ENCODE results near the gene ELF3. TPM values are rescaled to one million over a fixed set of nuclear protein-coding genes. Genes with fewer than 3 reads are reported as not detected.
"Not testable (repeated sequence)": the region's sequence is repeated elsewhere in the genome, so short reads cannot be mapped to it uniquely, and the experiment has no call there.

The ELF3 gene
- 8.9 and 39.4 TPM in 2 replicates for total RNA-seq (2014; rRNA removed; shearing (Covaris generic))

DNA sequence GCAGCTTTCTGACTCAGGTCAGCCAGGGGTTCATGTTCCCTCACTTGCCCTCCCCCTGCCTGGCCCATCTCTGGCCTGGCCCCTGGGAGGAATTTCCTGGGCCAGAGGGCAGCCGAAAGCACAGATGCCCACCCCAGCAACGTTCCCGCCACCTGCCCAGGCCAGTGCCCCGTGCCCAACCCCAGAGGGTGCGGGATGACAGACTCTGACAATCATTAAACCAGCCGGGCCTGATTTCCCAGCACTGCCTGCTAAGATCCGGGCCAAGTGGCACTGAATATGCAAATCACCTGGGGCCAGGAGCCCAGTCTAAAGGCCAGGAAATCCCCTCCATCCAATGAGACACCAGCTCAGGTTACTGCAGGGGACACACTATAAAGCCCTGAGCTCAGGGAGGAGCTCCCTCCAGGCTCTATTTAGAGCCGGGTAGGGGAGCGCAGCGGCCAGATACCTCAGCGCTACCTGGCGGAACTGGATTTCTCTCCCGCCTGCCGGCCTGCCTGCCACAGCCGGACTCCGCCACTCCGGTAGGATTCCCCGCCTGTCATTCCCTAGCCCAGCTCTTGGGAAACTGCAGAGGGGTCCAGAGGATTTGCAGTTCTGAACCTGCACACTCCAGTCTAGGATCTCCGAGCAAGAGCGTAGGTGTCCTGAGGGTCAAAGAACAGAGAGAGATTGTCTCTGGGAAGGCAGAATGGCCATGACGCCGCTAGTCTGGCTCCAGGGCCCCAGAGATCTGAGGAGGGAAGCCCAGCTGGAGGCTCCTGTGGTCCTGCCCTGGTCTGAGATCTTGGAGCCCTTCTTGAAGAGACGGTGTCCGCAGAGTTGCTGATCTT, at the start of gene ELF3:
Gene ELF3, plus strand, starts transcription at position 408 of the 836 bp plus-strand sequence. CDS start 550 bp downstream, outside the sequence.
- peak; percentile 76 for DNase-seq (ENCODE audit: low spot score)

DNA sequence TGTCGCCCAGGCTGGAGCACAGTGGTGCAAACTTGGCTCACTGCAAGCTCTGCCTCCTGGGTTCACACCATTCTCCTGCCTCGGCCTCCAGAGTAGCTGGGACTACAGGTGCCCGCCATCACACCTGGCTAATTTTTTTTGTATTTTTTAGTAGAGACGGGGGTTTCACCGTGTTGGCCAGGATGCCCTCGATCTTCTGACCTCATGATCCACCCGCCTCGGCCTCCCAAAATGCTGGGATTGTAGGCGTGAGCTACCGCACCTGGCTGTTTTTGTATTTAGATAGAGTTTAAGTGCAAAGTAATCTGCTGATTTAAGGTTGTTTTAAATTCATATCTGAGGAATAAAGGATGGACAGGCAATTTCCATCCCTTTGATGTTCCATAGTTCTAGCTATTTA, 48.0 kb upstream of the ELF3 start:
- not testable (repeated sequence) for DNase-seq (ENCODE audit: low spot score)

DNA sequence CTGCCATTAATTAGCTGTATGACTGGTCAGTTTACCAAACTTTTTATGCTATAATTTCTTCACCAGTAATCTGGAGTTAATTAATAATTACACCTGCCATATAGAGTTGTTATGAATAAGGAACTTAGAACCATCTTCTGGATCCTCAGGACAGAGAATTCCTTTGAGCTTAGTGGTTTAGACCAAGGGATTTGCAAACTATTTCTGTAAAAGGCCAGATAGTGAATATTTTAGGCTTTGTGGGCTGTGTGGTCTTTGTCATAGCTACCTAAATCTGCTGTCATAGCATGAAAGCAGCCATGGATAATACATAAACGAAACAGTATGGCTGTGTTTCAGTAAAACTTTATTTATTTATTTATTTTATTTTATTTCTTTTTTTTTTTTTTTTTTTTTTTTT, 46.1 kb upstream of the ELF3 start:
- no peak for DNase-seq (ENCODE audit: low spot score)

DNA sequence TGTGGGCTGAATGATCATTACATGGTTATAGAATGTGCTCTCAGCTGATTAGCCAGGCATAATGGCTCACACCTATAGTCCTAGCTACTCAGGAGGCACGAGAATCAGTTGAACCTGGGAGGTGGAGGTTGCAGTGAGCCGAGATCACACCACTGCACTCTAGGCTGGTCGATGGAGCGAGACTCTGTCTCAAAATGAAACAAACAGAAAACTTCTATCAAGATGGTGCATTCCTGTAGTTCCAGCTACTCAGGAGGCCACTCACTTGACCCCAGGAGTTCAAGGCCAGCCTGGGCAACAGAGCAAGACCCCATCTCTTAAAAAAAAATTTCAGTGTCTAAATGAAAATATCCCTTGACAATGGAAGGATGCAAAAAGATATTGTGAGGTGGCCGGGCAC, 44.2 kb upstream of the ELF3 start:
- no peak for DNase-seq (ENCODE audit: low spot score)

DNA sequence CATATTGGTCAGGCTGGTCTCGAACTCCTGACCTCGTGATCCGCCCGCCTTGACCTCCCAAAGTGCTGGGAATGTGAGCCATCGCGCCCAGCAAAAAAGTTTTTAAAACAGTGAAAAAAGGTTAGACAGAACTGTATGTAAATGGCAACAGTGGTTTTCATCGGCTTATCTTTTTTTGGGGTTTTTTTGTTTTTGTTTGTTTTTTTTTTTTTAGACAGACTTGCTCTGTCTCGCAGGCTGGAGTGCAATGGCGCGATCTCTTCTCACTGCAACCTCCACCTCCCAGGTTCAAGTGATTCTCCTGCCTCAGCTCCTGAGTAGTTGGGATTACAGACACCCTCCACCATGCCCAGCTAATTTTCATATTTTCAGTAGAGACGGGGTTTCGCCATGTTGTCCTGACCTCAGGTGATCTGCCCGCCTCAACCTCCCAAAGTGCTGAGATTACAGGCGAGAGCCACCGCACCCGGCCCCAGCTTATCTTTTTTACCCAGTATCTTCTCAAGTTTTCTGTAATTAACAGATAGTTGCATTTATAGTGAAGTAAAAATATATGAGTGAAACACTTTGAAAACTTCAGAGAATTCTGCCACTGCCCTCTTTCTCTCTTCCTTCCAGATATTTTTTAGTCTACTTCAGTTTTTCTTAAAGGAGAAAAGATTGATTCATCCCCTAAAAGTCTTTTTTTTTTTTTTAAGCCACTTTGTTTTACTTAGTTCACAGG, 42.0 kb upstream of the ELF3 start:
- no peak for DNase-seq (ENCODE audit: low spot score)

DNA sequence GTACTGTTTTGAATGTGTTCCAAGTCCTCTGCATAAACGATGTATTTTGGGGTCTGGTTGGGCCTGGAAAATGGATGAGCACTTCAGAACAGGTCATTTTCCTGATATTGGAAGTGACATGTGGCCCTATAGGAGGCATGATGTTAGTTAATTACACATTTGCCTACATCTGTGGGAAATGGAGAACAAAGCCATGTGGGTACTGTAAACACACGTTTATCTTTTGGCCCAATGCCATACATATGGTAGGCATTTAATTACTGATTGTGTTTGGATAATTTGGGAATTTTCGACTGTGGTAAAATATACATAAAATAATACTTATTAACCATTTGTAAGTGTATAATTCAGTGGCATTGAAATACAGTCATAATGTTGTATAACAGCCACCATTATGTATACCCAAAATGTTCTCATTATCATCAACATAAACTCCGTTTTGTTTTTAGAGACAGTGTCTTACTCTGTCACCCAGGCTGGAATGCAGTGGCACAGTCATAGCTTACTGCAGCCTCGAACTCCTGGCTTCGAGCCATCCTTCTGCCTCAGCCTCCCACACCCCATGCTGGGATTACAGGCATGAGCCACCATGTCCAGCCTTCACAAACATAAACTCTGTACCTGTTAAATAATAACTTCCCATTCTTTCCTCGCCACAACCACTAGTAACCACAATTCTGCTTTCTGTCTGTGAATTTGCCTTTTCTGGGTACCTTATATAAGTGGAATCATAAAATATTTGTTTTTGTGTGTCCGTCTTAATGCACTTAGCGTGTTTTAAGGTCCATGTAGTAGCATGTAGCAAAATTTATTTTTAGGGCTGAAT, 39.8 kb upstream of the ELF3 start:
- DNase-seq (ENCODE audit: low spot score): no peak

DNA sequence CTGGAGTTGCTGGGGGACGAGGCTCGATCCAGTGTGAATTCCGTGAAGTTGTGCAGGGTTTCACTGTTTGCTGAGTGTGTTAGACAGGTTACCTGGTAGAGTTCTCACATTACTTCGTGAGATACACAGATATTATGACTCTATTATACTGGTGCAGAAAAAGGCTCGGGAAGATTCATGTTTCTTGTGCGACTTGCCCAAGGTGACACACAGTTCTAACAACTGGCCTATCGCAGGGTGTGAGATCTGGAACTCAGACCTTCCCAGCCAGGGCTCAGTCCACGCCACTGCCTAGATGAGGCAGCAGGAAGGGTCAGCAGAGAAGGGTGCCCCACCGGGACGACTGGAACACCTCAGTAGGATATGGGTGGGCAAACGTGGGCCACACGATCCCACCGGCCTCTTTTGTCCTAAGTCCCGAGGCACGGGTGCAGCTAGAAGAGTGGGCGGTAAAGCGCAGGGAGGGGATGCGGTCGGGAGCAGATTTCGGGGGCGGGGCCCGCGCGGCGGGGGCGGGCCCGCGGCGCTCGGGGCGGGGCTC, 28.2 kb upstream of the ELF3 start:
- DNase-seq (ENCODE audit: low spot score): peak; percentile 13

DNA sequence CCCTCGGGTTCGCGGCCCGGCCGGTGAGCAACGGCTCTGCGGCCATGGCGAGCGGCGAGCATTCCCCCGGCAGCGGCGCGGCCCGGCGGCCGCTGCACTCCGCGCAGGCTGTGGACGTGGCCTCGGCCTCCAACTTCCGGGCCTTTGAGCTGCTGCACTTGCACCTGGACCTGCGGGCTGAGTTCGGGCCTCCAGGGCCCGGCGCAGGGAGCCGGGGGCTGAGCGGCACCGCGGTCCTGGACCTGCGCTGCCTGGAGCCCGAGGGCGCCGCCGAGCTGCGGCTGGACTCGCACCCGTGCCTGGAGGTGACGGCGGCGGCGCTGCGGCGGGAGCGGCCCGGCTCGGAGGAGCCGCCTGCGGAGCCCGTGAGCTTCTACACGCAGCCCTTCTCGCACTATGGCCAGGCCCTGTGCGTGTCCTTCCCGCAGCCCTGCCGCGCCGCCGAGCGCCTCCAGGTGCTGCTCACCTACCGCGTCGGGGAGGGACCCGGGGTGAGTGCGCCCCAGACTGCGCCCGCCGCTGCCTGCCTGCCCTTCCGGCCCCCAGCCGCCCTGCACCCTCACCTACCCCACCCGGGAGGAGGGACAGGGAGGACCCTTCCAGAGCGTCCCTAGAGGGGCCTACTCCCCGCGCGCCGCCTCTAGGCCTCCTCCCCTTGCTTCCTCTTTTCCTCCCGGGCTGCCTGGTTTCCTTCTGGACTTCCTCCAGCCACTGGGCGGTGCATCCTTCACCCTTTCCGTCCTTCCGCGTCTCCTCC, 27.6 kb upstream of the ELF3 start, which contains the start of gene RNPEP:
Gene RNPEP, plus strand, starts transcription at position 26 of the 757 bp plus-strand sequence. Its CDS starts 19 bp downstream, at position 45.
- DNase-seq (ENCODE audit: low spot score): peak; percentile 87

DNA sequence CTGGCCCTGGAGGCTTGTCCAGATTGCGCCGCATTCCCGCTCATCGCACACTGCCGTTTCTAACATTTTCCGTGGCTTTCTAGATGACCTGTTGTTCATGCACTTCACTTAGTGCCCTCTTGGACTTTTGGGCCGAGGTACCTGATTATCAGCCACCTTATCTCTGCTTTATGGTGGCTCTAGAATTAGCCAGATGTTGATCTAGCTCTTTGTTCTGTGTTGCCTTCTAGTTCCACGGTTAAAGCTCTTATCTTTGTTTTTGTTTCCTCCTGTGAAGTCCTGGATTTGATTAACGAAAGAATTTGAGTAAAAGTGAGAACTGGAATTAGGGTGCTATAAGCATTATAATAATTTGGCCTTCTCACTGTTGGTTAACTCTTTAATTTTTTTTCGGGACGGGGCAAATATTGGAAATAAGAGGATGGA, 27.0 kb upstream of the ELF3 start:
- no peak for DNase-seq (ENCODE audit: low spot score)

DNA sequence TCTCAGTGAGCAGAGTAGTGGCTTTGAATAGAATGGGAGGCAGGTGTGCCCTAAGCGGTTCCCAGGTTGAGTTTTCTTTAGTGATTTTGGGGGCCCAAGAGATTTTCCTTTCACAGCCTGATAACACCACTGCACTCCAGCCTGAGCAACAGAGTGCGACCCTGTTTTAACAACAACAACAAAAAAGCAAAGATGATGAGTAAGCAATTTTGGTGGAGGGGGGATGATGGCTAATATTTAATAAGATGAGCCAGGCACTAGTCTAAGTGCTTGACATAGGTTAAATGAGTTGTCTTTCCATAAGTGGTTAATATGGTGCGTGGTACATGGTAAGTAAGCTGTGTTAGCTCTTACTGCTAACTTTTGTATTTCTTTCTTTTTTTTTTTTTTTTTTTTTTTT, 25.9 kb upstream of the ELF3 start:
- no peak for DNase-seq (ENCODE audit: low spot score)

DNA sequence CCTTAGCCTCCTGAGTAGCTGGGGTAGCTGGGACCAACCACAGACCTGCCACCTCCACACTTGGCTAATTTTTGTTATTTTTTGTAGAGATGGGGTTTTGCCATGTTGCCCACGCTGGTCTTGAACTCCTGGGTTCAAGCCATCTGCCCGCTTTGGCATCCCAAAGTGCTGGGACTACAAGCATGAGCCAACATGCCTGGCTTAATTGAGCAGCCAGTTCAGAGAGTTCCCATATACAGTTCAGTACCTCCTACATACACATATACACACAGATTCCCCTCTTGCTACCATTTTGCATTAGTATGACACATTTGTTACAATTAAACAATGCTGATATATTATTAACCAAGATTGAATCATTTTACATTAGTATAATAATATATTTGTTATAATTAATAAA, 25.0 kb upstream of the ELF3 start:
- no peak for DNase-seq (ENCODE audit: low spot score)

DNA sequence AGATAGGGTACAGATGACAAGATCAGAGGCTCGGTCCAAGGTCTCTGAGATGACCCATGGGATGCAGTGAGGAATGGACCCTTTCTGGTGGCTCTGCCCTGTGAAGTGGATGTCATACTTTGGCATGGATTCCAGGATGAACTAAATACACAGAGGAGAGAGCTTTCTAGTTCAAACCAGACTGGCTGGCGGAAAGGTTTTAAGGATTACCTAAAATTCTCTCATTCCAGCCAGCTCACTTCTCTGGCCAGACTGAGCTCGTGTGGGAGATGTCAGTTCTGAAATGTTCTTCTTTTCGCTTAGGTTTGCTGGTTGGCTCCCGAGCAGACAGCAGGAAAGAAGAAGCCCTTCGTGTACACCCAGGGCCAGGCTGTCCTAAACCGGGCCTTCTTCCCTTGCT, 21.8 kb upstream of the ELF3 start:
- DNase-seq (ENCODE audit: low spot score): no peak

DNA sequence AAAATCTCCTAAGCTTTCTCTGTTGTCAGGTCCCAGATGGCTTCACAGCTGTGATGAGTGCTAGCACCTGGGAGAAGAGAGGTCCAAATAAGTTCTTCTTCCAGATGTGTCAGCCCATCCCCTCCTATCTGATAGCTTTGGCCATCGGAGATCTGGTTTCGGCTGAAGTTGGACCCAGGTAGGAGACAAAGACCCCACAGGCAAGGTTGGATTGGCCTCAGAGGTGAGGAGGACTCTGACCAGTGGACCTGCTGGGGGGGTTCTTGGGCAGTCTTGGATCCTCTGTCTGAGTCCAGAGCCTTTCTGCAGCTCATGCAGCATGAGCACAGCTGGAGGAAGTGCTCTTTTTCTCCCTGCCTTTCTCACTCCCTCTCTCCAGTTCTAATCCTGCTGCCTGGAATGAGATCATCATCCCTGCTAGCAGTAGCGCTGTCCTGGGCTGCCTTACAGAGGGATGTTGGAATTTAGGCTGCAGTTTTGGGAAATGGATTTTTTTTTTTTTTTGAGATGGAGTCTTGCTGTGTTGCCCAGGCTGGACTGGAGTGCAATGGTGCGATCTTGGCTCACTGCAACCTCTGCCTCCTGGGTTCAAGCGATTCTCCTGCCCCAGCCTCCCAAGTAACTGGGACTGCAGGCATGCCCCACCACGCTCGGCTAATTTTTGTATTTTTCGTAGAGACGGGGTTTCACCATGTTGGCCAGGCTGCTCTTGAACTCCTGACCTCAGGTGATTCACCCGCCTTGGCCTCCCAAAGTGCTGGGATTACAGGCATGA, 20.8 kb upstream of the ELF3 start:
- DNase-seq (ENCODE audit: low spot score): no peak

DNA sequence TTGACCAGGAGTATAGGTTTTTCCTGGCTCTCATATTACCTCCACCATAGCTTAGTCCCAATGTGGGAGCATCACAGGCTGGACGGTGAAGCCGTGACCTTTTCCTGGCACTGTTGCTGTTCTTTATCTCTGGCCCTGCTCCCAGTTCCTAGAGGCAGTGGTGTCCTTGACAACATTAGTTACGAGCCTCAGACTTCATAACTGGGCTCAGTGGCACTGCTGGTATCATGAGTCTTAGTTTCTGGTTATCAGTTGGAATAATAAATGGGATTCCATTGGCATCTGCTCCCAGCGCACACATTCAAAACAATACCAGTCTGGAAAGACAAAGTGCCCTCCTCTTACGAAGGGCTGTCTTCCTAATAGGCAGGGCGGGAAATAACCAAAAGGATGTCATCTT, 20.0 kb upstream of the ELF3 start:
- DNase-seq (ENCODE audit: low spot score): no peak

DNA sequence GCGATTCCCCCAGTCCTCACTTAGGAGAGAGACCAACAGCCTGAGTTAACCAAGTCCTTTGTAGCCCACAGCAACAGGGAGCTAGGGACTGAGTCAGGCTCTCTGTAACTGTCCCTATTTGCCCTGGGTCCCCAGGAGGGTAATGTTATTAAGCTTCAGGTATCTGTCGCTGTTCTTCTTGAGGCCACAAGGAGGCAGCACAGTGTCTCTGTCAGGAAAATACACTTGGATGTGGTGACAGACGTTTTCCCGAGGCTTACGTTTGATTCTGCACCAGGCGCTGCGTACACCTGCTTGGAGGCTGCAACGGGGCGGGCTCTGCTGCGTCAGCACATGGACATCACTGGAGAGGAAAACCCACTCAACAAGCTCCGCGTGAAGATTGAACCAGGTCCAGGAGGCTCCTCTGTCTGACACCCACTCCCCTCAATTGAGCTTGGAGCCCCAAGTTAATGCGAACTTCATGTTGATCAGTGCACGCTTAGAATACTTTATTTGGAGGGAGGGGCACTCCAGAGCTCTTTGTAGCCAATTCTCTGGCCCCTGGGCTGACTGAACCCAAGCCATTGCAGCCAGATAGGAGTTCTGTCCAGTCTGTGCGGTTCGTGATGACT, 10.7 kb upstream of the ELF3 start:
- peak; percentile 68 for DNase-seq (ENCODE audit: low spot score)

DNA sequence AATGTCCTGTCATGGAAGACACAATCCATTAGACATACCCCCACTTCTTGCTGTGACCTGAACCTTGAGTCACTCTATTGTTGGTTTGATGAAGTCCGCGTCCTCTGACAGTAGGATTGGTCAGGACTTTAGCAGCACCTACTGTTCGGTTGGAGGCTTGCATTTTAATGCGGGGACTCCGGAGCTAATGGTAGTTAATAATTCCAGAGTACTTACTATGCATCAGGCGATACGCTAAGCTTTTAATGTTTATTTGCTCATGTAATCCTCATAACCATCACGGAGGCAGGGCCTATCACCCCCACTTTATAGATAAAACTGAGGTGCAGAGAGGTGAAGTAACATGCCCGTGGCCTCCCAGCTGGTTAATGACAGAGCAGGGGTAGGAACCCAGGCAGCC, 7.9 kb upstream of the ELF3 start:
- DNase-seq (ENCODE audit: low spot score): no peak

DNA sequence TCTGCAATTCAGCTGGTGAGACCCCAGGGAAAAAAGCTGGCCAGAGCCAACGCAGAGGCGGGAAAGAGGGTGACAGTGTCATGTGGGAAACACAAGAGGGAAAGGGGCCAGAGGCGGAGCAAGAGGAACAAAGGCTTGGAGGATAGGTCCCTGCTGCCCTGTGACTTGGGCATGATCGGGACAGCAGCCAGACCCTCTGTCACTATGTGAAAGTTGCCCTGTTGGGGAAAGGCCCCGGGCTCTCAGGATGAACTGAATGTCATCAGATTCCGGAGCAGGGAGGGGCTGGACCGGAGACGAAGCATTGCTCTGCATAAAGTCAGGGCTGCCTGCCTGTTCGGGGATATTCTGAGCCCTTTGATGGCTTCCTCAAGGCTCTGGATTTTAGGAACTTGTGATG, 5.7 kb upstream of the ELF3 start:
- no peak for DNase-seq (ENCODE audit: low spot score)

DNA sequence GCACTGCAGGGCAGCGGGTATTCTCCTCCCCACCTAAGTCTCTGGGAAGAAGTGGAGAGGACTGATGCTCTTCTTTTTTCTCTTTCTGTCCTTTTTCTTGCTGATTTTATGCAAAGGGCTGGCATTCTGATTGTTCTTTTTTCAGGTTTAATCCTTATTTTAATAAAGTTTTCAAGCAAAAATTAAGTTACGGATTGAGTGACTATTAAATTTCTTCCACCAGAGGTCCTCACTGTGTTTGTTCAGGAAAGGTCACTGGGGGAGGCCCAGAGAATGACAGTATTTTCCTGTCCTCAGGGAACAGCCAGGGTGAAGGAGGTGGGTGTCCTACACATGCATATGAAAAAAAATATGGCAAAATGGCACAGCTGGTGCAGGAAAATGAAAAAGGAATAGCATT, 4.4 kb upstream of the ELF3 start:
- DNase-seq (ENCODE audit: low spot score): peak; percentile 39

DNA sequence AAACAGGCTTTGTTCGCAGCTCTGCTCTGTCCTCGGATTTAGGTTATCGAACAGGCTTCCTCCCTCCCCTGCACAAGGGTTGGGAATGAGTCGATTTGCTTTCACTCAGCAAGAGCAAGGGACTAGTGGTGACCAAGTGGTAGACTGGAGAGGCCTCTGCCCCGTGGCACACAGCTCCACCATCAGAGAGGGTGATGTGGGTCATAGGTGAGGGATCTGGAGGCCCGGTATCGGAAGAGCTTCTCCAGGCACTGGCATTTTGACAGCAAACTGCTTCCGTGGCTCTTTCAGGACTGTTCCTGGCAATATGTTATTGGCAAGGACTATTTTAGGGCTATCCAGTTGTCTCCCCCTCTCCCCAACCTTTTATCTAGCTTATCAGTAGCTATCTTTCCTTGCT, 3.1 kb upstream of the ELF3 start:
- no peak for DNase-seq (ENCODE audit: low spot score)
